SU-DHL-6 (cell line): ENCODE measurements around the gene DUS3L.

Experiments
- CTCF ChIP-seq: fragments of 200-600 bp; sonication (generic); IDR thresholded peaks from one replicate; pipeline ENCODE4 v1.5.1; 2017; ENCODE audit warnings: antibody characterized with exemption, mild to moderate bottlenecking, low read length, moderate library complexity; ENCODE audit not compliant: insufficient read depth, poor library complexity, severe bottlenecking
- EZH2phosphoT487 ChIP-seq: fragments of 200-600 bp; sonication (generic), shearing (Covaris generic); conservative IDR thresholded peaks from 2 replicates; pipeline ENCODE4 v1.6.1; 2018; ENCODE audit warnings: mild to moderate bottlenecking, antibody characterized with exemption, low read length, moderate library complexity, mixed read lengths

- TF ChIP-seq CTCF (no peak), EZH2phosphoT487 (no peak)
Observed at GRCh38 chr19:5832527-5833216, 41.7 kb upstream of the DUS3L start.
